NCI-H82 treated with DMSO at 0.1 percent for 48 hours (cell line): Measurements from ENCODE around the gene PYCR2.

Experiments used
- DNase-seq: peaks from one replicate; lab custom pipeline; 2025; ENCODE audit not compliant: unreplicated experiment; lab: John Stamatoyannopoulos, UW

Gene PYCR2

GRCh38 chr1:225921734-225922709 lies 2.0 kb downstream of the PYCR2 start:
- no peak for DNase-seq

GRCh38 chr1:225919906-225920305 lies 4.1 kb downstream of the PYCR2 start:
- DNase-seq, result no peak

- DNase-seq, result no peak
Observed at GRCh38 chr1:225918280-225918679, 5.8 kb downstream of the PYCR2 start.

GRCh38 chr1:225917536-225917935 lies 6.5 kb downstream of the PYCR2 start:
- no peak for DNase-seq

GRCh38 chr1:225917101-225917500 lies 6.9 kb downstream of the PYCR2 start:
- DNase-seq, result no peak

GRCh38 chr1:225915538-225915991 lies 8.5 kb downstream of the PYCR2 start:
- DNase-seq, result no peak

GRCh38 chr1:225914947-225915346 lies 9.1 kb downstream of the PYCR2 start:
- no peak for DNase-seq

GRCh38 chr1:225914391-225914790 lies 9.7 kb downstream of the PYCR2 start:
- DNase-seq, result no peak

GRCh38 chr1:225911191-225912130 lies 12.6 kb downstream of the PYCR2 start:
- DNase-seq, result no peak

- no peak for DNase-seq
Observed at GRCh38 chr1:225909477-225909876, 14.6 kb downstream of the PYCR2 start.

- DNase-seq, result no peak
Observed at GRCh38 chr1:225908773-225909172, 15.3 kb downstream of the PYCR2 start.

- DNase-seq, result no peak
Observed at GRCh38 chr1:225908013-225908640, 15.9 kb downstream of the PYCR2 start.

GRCh38 chr1:225907341-225907740 lies 16.7 kb downstream of the PYCR2 start:
- DNase-seq, result no peak

- no peak for DNase-seq
Observed at GRCh38 chr1:225906467-225906866, 17.6 kb downstream of the PYCR2 start.

- no peak for DNase-seq
Observed at GRCh38 chr1:225903623-225904022, 20.4 kb downstream of the PYCR2 start.

- no peak for DNase-seq
Observed at GRCh38 chr1:225899044-225899925, 24.8 kb downstream of the PYCR2 start.

GRCh38 chr1:225897595-225898514 lies 26.2 kb downstream of the PYCR2 start:
- no peak for DNase-seq

GRCh38 chr1:225896937-225897549 lies 27.0 kb downstream of the PYCR2 start:
- DNase-seq, result no peak

GRCh38 chr1:225896494-225896893 lies 27.6 kb downstream of the PYCR2 start:
- no peak for DNase-seq
